HG02840 (cell line): ENCODE data around the gene YWHAQ.

Experiments used
- ATAC-seq: cut with Tn5 transposase; IDR thresholded peaks from one replicate; pipeline ENCODE4 v1.9.1; 2021; ENCODE audit warnings: mild to moderate bottlenecking, moderate library complexity, moderate number of reproducible peaks; ENCODE audit not compliant: unreplicated experiment, low FRiP score

The YWHAQ gene

GRCh38 chr2:9656270-9656766 is 25.5 kb upstream of the YWHAQ start:
- ATAC-seq, result no peak

GRCh38 chr2:9655441-9656269 is 24.9 kb upstream of the YWHAQ start:
- no peak for ATAC-seq

GRCh38 chr2:9654452-9655100 is 23.8 kb upstream of the YWHAQ start:
- ATAC-seq, result no peak

- ATAC-seq, result no peak
Measured at GRCh38 chr2:9653485-9654271, 22.9 kb upstream of the YWHAQ start.

GRCh38 chr2:9652898-9653479 is 22.2 kb upstream of the YWHAQ start:
- no peak for ATAC-seq

GRCh38 chr2:9652267-9652666 is 21.5 kb upstream of the YWHAQ start:
- no peak for ATAC-seq

- no peak for ATAC-seq
Measured at GRCh38 chr2:9650119-9650821, 19.5 kb upstream of the YWHAQ start.

GRCh38 chr2:9649261-9649660 is 18.5 kb upstream of the YWHAQ start:
- ATAC-seq, result no peak

GRCh38 chr2:9648821-9649220 is 18.0 kb upstream of the YWHAQ start:
- no peak for ATAC-seq

GRCh38 chr2:9647884-9648283 is 17.1 kb upstream of the YWHAQ start:
- ATAC-seq, result no peak

GRCh38 chr2:9646196-9647030 is 15.6 kb upstream of the YWHAQ start:
- ATAC-seq, result no peak

GRCh38 chr2:9644603-9645002 is 13.8 kb upstream of the YWHAQ start:
- no peak for ATAC-seq

GRCh38 chr2:9644021-9644420 is 13.2 kb upstream of the YWHAQ start:
- no peak for ATAC-seq

- ATAC-seq, result no peak
Measured at GRCh38 chr2:9641641-9642040, 10.8 kb upstream of the YWHAQ start.

- no peak for ATAC-seq
Measured at GRCh38 chr2:9640403-9641104, 9.8 kb upstream of the YWHAQ start.

- ATAC-seq, result no peak
Measured at GRCh38 chr2:9639740-9640343, 9.0 kb upstream of the YWHAQ start.

GRCh38 chr2:9639000-9639602 is 8.3 kb upstream of the YWHAQ start:
- ATAC-seq, result no peak

GRCh38 chr2:9638532-9638931 is 7.7 kb upstream of the YWHAQ start:
- no peak for ATAC-seq
